Measurements from ENCODE around the gene TWIST1. TPM values are rescaled to one million over a fixed set of nuclear protein-coding genes. Genes with fewer than 3 reads are reported as not detected.

TWIST1 gene
- polyA plus RNA-seq, 6 donors from 2014 or later = not detected

GRCh38 chr7:19098510-19098909 lies 18.9 kb downstream of the TWIST1 start:
- DNase-seq (no peak), ATAC-seq (ENCODE audit: low read depth in 2 of 2) (no peak)
- Mint-ChIP-seq H3K9me3 (peaks cover 0 to 7% (median 0%) of the 10 kb centered on the region in 7 donors), H3K27me3 (peaks cover 36 to 54% (median 50%) of the 10 kb centered on the region in 3 donors), H3K27ac (no peak overlapping the region), H3K36me3 (no peaks in the 10 kb centered on the region), H3K4me3 (no peak overlapping the region), H3K4me1 (no peaks in the 10 kb centered on the region)

- Mint-ChIP-seq H3K9me3 (no peaks in the 10 kb centered on the region), H3K27ac (no peak overlapping the region), H3K4me3 (no peak overlapping the region), H3K4me1 (no peaks in the 10 kb centered on the region), H3K27me3 (peaks cover 33 to 49% (median 40%) of the 10 kb centered on the region in 3 donors), H3K36me3 (no peaks in the 10 kb centered on the region)
- no peak for DNase-seq
- ATAC-seq (ENCODE audit: low read depth in 2 of 2) = no peak
Measured at GRCh38 chr7:19097165-19098055, 20.0 kb downstream of the TWIST1 start.

GRCh38 chr7:19095353-19095860 lies 22.0 kb downstream of the TWIST1 start:
- no peaks in the 10 kb centered on the region for H3K36me3 Mint-ChIP-seq
- H3K4me1 Mint-ChIP-seq = no peaks in the 10 kb centered on the region

DNA sequence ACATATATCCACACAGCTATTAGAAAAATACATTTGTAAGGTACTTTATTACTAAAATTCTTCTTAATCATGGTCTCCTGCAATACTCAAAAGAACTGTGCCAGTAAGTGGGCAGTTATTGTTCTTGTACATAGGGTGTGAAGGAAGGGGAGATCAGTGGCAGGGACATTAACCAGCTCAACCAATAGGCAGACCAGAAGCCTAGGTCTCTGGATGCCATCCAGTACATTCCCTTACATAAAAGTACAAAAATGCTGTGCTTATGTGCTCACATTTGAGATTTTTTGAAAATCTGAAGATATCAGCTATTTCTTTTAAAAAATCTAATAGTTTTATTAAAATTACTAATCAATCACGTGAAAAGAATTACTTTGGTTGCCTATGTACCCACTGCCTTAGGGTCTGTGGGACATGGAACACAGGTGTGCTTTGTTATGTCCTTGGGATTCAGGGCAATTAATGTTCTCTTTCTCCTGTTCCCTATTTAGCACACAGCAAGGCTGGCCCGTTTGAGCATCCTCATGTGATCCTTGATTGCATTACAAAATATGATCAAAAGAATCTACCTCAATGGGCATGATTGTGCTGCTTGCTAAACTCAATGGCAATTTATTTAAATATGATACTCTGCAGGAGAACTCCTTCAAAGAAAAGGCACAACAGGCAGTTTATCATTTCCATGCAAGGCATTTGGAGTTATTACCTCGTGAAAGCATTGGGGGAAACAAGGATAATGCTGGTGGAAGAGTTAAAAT lies 22.7 kb downstream of the TWIST1 start:
- ATAC-seq (ENCODE audit: low read depth in 2 of 2) (no peak), DNase-seq (no peak)
- no peak overlapping the region for H3K27ac Mint-ChIP-seq
- no peaks in the 10 kb centered on the region for H3K9me3 Mint-ChIP-seq
- H3K4me3 Mint-ChIP-seq = no peak overlapping the region
- H3K27me3 Mint-ChIP-seq = peaks cover 15 to 46% (median 29%) of the 10 kb centered on the region in 3 donors
- no peaks in the 10 kb centered on the region for H3K4me1 Mint-ChIP-seq
- no peaks in the 10 kb centered on the region for H3K36me3 Mint-ChIP-seq

More at GRCh38 chr7:19095353-19095860, 22.0 kb downstream of the TWIST1 start:
- Mint-ChIP-seq H3K27me3 (peaks cover 18 to 45% (median 35%) of the 10 kb centered on the region in 3 donors), H3K4me3 (no peak overlapping the region), H3K27ac (no peak overlapping the region), H3K9me3 (no peaks in the 10 kb centered on the region)
- ATAC-seq (ENCODE audit: low read depth in 2 of 2) (no peak), DNase-seq (no peak)

GRCh38 chr7:19094138-19094537 lies 23.3 kb downstream of the TWIST1 start:
- Mint-ChIP-seq H3K27me3 (peaks cover 13 to 45% (median 24%) of the 10 kb centered on the region in 3 donors), H3K4me1 (no peaks in the 10 kb centered on the region), H3K36me3 (no peaks in the 10 kb centered on the region), H3K4me3 (no peak overlapping the region), H3K9me3 (no peaks in the 10 kb centered on the region), H3K27ac (no peak overlapping the region)
- DNase-seq (no peak), ATAC-seq (ENCODE audit: low read depth in 2 of 2) (no peak)

GRCh38 chr7:19091550-19092200 lies 25.8 kb downstream of the TWIST1 start:
- DNase-seq (no peak), ATAC-seq (ENCODE audit: low read depth in 2 of 2) (no peak)
- Mint-ChIP-seq H3K27ac (no peak overlapping the region), H3K27me3 (peaks cover 12 to 34% (median 15%) of the 10 kb centered on the region in 3 donors), H3K4me3 (no peak overlapping the region), H3K4me1 (no peaks in the 10 kb centered on the region), H3K36me3 (no peaks in the 10 kb centered on the region), H3K9me3 (no peaks in the 10 kb centered on the region)

- no peak overlapping the region for H3K4me3 Mint-ChIP-seq
- no peak for DNase-seq
- no peak overlapping the region for H3K27ac Mint-ChIP-seq
- no peak for ATAC-seq (ENCODE audit: low read depth in 2 of 2)
- peaks cover 12 to 33% (median 15%) of the 10 kb centered on the region in 3 donors for H3K27me3 Mint-ChIP-seq
- H3K9me3 Mint-ChIP-seq = peaks cover 0 to 2% (median 0%) of the 10 kb centered on the region in 7 donors
- H3K4me1 Mint-ChIP-seq = no peaks in the 10 kb centered on the region
- H3K36me3 Mint-ChIP-seq = no peaks in the 10 kb centered on the region
Measured at GRCh38 chr7:19090526-19090925, 26.9 kb downstream of the TWIST1 start.

DNA sequence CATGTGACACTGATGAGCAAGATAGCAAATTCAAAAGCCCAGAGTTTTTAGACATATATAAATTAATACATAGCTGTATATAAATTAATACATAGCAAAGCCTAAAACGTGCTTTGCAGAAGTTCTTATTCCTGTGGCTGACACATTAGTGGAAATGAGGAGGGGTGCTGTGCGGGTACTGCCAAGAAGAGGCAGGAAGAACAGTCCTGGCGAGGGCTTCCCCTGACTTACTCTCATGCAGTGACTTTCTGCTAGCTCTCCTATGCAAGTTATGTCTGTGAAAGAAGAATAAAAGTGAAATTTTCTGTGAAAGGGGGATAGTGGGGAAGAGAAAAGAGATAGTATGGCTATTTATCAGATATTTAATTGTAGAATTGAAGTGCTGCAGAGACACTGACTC lies 27.6 kb downstream of the TWIST1 start:
- Mint-ChIP-seq H3K9me3 (peaks cover 0 to 2% (median 0%) of the 10 kb centered on the region in 7 donors), H3K36me3 (no peaks in the 10 kb centered on the region), H3K4me1 (no peaks in the 10 kb centered on the region), H3K27me3 (peaks cover 12 to 25% (median 15%) of the 10 kb centered on the region in 3 donors), H3K27ac (no peak overlapping the region), H3K4me3 (peak overlapping the region in 1 of 8 donors; percentile 42)
- ATAC-seq (ENCODE audit: low read depth in 2 of 2) = no peak
- DNase-seq = no peak

DNA sequence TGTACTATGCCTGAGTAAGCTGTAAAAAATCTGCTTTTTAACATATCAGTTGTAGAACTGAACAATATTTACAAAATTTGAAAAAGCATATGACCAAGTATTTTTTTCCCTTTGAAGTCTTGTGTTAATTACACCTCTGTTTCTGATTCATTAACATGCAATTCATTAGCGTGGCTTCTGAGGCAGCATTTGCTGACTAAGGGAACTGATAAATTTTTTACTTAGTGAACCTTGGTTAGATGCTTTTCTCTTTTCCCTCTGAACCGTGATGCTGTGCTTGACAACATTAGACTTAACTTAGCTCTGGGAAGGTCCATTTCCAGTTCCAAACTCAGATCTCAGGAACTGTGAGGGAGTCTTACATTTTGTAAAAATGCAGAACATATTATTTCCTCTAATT lies 28.1 kb downstream of the TWIST1 start:
- H3K4me1 Mint-ChIP-seq = no peaks in the 10 kb centered on the region
- H3K4me3 Mint-ChIP-seq = no peak overlapping the region
- peaks cover 0 to 2% (median 0%) of the 10 kb centered on the region in 7 donors for H3K9me3 Mint-ChIP-seq
- ATAC-seq (ENCODE audit: low read depth in 2 of 2) (no peak), DNase-seq (no peak)
- no peaks in the 10 kb centered on the region for H3K36me3 Mint-ChIP-seq
- peaks cover 12 to 21% (median 15%) of the 10 kb centered on the region in 3 donors for H3K27me3 Mint-ChIP-seq
- H3K27ac Mint-ChIP-seq = no peak overlapping the region

DNA sequence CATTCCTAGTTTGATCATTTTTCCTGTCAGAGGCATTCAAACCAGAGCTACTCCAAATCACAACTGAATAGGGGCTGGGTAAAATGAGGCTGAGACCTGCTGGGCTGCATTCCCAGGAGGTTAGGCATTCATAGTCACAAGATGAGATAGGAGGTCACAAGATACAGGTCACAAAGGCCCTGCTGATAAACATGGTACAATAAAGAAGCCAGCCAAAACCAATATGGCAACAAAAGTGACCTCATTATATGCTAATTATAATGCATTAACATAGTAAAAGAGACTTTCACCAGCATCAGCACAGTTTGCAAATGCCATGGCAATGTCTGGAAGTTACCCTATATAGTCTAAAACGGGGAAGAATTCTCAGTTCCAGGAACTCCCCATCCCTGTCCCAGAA lies 37.3 kb downstream of the TWIST1 start:
- peaks cover 0 to 4% (median 2%) of the 10 kb centered on the region in 7 donors for H3K9me3 Mint-ChIP-seq
- H3K27me3 Mint-ChIP-seq = peaks cover 0 to 12% (median 0%) of the 10 kb centered on the region in 3 donors
- H3K36me3 Mint-ChIP-seq = no peaks in the 10 kb centered on the region
- no peak overlapping the region for H3K4me3 Mint-ChIP-seq
- H3K27ac Mint-ChIP-seq = no peak overlapping the region
- DNase-seq (no peak), ATAC-seq (ENCODE audit: low read depth in 2 of 2) (no peak)
- H3K4me1 Mint-ChIP-seq = no peaks in the 10 kb centered on the region

GRCh38 chr7:19079066-19079465 lies 38.4 kb downstream of the TWIST1 start:
- Mint-ChIP-seq H3K4me1 (no peaks in the 10 kb centered on the region), H3K9me3 (peaks cover 0 to 9% (median 2%) of the 10 kb centered on the region in 7 donors), H3K27me3 (peaks cover 0 to 12% (median 0%) of the 10 kb centered on the region in 3 donors), H3K4me3 (no peak overlapping the region), H3K27ac (no peak overlapping the region), H3K36me3 (no peaks in the 10 kb centered on the region)
- DNase-seq = no peak
- ATAC-seq (ENCODE audit: low read depth in 2 of 2) = no peak

- Mint-ChIP-seq H3K36me3 (no peaks in the 10 kb centered on the region), H3K4me1 (no peaks in the 10 kb centered on the region), H3K4me3 (no peak overlapping the region), H3K27me3 (peaks cover 6 to 20% (median 17%) of the 10 kb centered on the region in 3 donors), H3K27ac (peak overlapping the region in 1 of 6 donors; percentile 62), H3K9me3 (peaks cover 0 to 6% (median 0%) of the 10 kb centered on the region in 7 donors)
- ATAC-seq (ENCODE audit: low read depth in 2 of 2) (no peak), DNase-seq (no peak)
Measured at GRCh38 chr7:19069842-19070241, 47.6 kb downstream of the TWIST1 start.

- Mint-ChIP-seq H3K9me3 (peaks cover 0 to 5% (median 0%) of the 10 kb centered on the region in 7 donors), H3K4me1 (no peaks in the 10 kb centered on the region), H3K27ac (no peak overlapping the region), H3K27me3 (peaks cover 6 to 18% (median 13%) of the 10 kb centered on the region in 3 donors), H3K4me3 (no peak overlapping the region), H3K36me3 (no peaks in the 10 kb centered on the region)
- ATAC-seq (ENCODE audit: low read depth in 2 of 2) = no peak
- no peak for DNase-seq
Measured at GRCh38 chr7:19066170-19066569, 51.3 kb downstream of the TWIST1 start.
